Measurements from ENCODE around the gene TIE1. TPM values are rescaled to one million over a fixed set of nuclear protein-coding genes. Genes with fewer than 3 reads are reported as not detected.

The TIE1 gene
- total and polyA plus RNA-seq, 2 donors (not counting 3 experiments of a cell fraction or from before 2014, with no cell fraction given) = 531 to 620 TPM

DNA sequence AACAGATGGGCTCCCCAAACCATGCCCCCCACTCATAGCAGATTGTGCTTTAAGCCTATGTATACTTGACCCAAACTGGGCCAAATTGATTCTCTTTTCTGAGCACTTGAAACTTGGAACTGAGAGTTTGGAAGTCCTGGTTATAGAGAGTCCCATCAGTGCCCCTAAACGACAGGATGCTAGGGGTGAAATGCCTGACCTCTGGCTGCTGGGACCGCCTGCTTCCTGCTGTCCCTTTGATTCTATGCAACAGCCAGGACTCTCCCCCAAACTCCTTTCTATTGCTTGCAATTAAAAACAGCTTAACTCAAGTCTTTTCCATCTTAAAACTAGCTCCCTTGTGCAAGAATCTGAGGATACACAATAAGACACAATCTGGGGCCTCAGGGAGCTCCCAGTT lies 20.1 kb upstream of the TIE1 start:
- FAIRE-seq = no peak
- H3K9me1 ChIP-seq (replicated peaks; ENCODE audit: control insufficient read depth, extremely low read depth, insufficient read depth, low read length) = no peaks in the 10 kb centered on the region
- intact Hi-C loops (cut with micrococcal nuclease) (no loop called here), dilution Hi-C loops (cut with MboI; ENCODE audit: extremely low pct_ligation_motif_present, low sequenced_read_pairs) (no loop called here)
- DNase-seq (ENCODE audit: low read depth, low spot score) = no peak
- no peaks in the 10 kb centered on the region for H3K79me2 ChIP-seq (ENCODE audit: control insufficient read depth, insufficient read depth, low read length)
- POLR2A ChIA-PET = interaction anchor here (0.6 kb wide), 2 partner anchors 20 to 154 kb away, joined by 3 to 10 read pairs; partner anchors contain the start of gene TIE1
- no peaks in the 10 kb centered on the region for H3K36me3 ChIP-seq (ENCODE audit: control insufficient read depth in 2 of 2, extremely low read depth in 1 of 2, insufficient read depth in 2 of 2, low read length in 2 of 2)
- H3K9ac ChIP-seq (replicated peaks; ENCODE audit: extremely low read depth, insufficient read depth, low read length) = no peak overlapping the region
- BruUV-seq (replicated peaks) = no TSS peak
- no peak overlapping the region for H3K4me3 ChIP-seq (replicated peaks in 1 of 3; ENCODE audit: insufficient read depth in 1 of 3, low read depth in 1 of 3, low read length in 3 of 3)
- H2AFZ ChIP-seq (ENCODE audit: low read depth, low read length) = no peak overlapping the region
- no peaks in the 10 kb centered on the region for H3K9me3 ChIP-seq (replicated peaks; ENCODE audit: control insufficient read depth, insufficient read depth, low read length)
- no peak overlapping the region for H3K27ac ChIP-seq (ENCODE audit: insufficient read depth, low read depth, low read length)
- TF ChIP-seq MYC (IDR thresholded peaks at IDR 0.05; ENCODE audit: low read depth, low read length) (no peak), EZH2 (IDR thresholded peaks at IDR 0.05; ENCODE audit: borderline replicate concordance, low read depth, low read length, severe bottlenecking) (no peak), JUN (IDR thresholded peaks at IDR 0.05; ENCODE audit: borderline replicate concordance, insufficient read depth, insufficient read length, low read depth) (no peak), POLR2AphosphoS5 (IDR thresholded peaks at IDR 0.05; ENCODE audit: insufficient read depth, low read depth, low read length) (no peak), FOS (IDR thresholded peaks at IDR 0.05; ENCODE audit: borderline replicate concordance, insufficient read depth, low read length) (no peak), GATA2 (IDR thresholded peaks at IDR 0.05; ENCODE audit: insufficient read depth, insufficient read length, low read depth, low read length) (no peak), POLR2A (IDR thresholded peaks at IDR 0.05; ENCODE audit: low read depth, low read length) (no peak)
- TF ChIP-seq, protein P1, sequence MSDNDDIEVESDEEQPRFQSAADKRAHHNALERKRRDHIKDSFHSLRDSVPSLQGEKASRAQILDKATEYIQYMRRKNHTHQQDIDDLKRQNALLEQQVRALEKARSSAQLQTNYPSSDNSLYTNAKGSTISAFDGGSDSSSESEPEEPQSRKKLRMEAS (IDR thresholded peaks at IDR 0.05; ENCODE audit: insufficient read depth, insufficient read length) = no peak
- TF ChIP-seq, protein P2, sequence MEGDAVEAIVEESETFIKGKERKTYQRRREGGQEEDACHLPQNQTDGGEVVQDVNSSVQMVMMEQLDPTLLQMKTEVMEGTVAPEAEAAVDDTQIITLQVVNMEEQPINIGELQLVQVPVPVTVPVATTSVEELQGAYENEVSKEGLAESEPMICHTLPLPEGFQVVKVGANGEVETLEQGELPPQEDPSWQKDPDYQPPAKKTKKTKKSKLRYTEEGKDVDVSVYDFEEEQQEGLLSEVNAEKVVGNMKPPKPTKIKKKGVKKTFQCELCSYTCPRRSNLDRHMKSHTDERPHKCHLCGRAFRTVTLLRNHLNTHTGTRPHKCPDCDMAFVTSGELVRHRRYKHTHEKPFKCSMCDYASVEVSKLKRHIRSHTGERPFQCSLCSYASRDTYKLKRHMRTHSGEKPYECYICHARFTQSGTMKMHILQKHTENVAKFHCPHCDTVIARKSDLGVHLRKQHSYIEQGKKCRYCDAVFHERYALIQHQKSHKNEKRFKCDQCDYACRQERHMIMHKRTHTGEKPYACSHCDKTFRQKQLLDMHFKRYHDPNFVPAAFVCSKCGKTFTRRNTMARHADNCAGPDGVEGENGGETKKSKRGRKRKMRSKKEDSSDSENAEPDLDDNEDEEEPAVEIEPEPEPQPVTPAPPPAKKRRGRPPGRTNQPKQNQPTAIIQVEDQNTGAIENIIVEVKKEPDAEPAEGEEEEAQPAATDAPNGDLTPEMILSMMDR (IDR thresholded peaks at IDR 0.05; ENCODE audit: extremely low read depth in 1 of 2, insufficient read depth in 1 of 2, low read depth in 1 of 2, low read length in 2 of 2) = no peak
- H3K4me1 ChIP-seq (ENCODE audit: control insufficient read depth, extremely low read depth, insufficient read depth, low read length) = no peaks in the 10 kb centered on the region
- H4K20me1 ChIP-seq (replicated peaks; ENCODE audit: control insufficient read depth, extremely low read depth, insufficient read depth, low read length) = no peaks in the 10 kb centered on the region
- CTCF ChIA-PET = interaction anchor here (1.4 to 1.5 kb wide), 2 partner anchors 14 to 22 kb away, joined by 3 to 6 read pairs; no protein-coding TSS in a partner anchor
- no peaks in the 10 kb centered on the region for H3K27me3 ChIP-seq (ENCODE audit: control insufficient read depth in 2 of 2, insufficient read depth in 2 of 2, low read length in 2 of 2)
- H3K4me2 ChIP-seq (ENCODE audit: insufficient read depth, low read length) = no peak overlapping the region
